Erythroblast (primary cell): ENCODE results near the gene ERICH6B.

ENCODE experiments used
- GATA1 ChIP-seq: IDR thresholded peaks from 2 replicates; pipeline ENCODE4 v1.6.1; 2011; ENCODE audit warnings: low read depth, mild to moderate bottlenecking, control low read depth, low read length, moderate library complexity
- POLR2A ChIP-seq: IDR thresholded peaks from 2 replicates; pipeline ENCODE4 v1.6.1; 2011; ENCODE audit warnings: mild to moderate bottlenecking, low read length

DNA sequence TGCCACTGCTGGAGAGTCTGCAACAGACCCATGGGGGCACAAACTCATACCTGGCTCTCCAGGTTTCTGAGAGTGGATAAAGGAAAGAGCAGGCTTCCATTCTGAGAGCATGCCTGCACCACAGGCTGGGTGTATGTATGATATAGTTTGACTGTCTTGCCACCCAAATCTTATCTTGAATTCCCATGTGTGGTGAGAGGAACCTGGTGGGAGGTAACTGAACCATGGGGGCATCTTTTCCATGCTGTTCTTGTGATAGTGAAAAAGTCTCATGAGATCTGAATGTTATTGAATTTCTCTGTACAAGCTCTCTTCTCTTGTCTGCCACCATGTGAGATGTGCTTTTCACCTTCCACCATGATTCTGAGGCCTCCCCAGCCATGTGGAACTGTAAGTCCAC, 50.2 kb downstream of the ERICH6B start:
- TF ChIP-seq POLR2A = no peak
- no peak for TF ChIP-seq GATA1
